Measurements from ENCODE around the gene ANLN.

The ANLN gene

GRCh38 chr7:36496576-36496975 lies 106.9 kb downstream of the ANLN start:
- TF ChIP-seq SIN3A (IDR thresholded peaks at IDR 0.05; ENCODE audit: borderline replicate concordance, insufficient read depth, low read length) = no peak
- TF ChIP-seq TAF1 (IDR thresholded peaks at IDR 0.05; ENCODE audit: borderline replicate concordance, insufficient read depth, low read length) = no peak
- TF ChIP-seq POLR2AphosphoS5 (IDR thresholded peaks at IDR 0.05; ENCODE audit: low read depth, low read length) = no peak

- TF ChIP-seq SIN3A (IDR thresholded peaks at IDR 0.05; ENCODE audit: borderline replicate concordance, insufficient read depth, low read length) = no peak
- TF ChIP-seq FOXP2 (optimal IDR thresholded peaks at IDR 0.05; ENCODE audit: borderline replicate concordance, extremely low read depth, extremely low read length, insufficient read depth) = no peak
- no peak for TF ChIP-seq TAF1 (IDR thresholded peaks at IDR 0.05; ENCODE audit: borderline replicate concordance, insufficient read depth, low read length)
- TF ChIP-seq, protein P1, sequence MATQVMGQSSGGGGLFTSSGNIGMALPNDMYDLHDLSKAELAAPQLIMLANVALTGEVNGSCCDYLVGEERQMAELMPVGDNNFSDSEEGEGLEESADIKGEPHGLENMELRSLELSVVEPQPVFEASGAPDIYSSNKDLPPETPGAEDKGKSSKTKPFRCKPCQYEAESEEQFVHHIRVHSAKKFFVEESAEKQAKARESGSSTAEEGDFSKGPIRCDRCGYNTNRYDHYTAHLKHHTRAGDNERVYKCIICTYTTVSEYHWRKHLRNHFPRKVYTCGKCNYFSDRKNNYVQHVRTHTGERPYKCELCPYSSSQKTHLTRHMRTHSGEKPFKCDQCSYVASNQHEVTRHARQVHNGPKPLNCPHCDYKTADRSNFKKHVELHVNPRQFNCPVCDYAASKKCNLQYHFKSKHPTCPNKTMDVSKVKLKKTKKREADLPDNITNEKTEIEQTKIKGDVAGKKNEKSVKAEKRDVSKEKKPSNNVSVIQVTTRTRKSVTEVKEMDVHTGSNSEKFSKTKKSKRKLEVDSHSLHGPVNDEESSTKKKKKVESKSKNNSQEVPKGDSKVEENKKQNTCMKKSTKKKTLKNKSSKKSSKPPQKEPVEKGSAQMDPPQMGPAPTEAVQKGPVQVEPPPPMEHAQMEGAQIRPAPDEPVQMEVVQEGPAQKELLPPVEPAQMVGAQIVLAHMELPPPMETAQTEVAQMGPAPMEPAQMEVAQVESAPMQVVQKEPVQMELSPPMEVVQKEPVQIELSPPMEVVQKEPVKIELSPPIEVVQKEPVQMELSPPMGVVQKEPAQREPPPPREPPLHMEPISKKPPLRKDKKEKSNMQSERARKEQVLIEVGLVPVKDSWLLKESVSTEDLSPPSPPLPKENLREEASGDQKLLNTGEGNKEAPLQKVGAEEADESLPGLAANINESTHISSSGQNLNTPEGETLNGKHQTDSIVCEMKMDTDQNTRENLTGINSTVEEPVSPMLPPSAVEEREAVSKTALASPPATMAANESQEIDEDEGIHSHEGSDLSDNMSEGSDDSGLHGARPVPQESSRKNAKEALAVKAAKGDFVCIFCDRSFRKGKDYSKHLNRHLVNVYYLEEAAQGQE (IDR thresholded peaks at IDR 0.05; ENCODE audit: insufficient read depth in 1 of 2, low read depth in 2 of 2, low read length in 2 of 2) = no peak
- TF ChIP-seq POLR2AphosphoS5 (IDR thresholded peaks at IDR 0.05; ENCODE audit: low read depth, low read length) = no peak
Measured at GRCh38 chr7:36497775-36498174, 108.1 kb downstream of the ANLN start.
